Inflammatory macrophage treated with lipopolysaccharide for 1 hour (primary cell): ENCODE data around the gene SWT1.
A peak's percentile ranks its signal among the peaks of the same experiment; 100 is the strongest.

ENCODE experiments used
- DNase-seq, 2 donors: peaks; one replicate each; pipeline ENCODE4 v3.0.0-alpha.2; 2020 to 2022

SWT1 gene

GRCh38 chr1:185156854-185157598 lies at the start of gene SWT1, which contains the start of gene TRMT1L:
SWT1 (plus strand) TSS chr1:185157167; CDS start chr1:185160842, 3,675 bp downstream.
TRMT1L (minus strand) TSS chr1:185156953; CDS start chr1:185156712, 241 bp downstream.
- DNase-seq, result peak; percentile 98 to 99

- DNase-seq, result no peak
Measured at GRCh38 chr1:185108321-185108720, 48.6 kb upstream of the SWT1 start.

DNA sequence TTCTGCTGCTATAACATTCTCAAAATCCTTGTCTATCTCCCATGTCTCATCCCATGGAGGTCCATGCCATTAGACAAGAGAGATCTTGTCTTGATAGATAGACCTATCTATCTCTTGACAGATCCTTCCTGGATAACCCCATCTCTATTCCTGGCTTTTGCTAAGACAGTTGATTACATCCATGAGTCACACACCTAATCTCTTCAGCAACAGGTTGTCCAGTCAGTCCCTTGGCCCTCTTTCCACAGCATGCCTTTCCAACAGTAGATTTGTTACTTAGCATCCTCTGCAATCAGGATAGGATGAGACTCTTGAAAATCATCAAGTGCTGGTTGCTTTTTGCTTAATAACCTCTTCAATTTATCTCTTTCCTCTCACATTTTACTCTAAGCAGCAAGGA lies 46.8 kb upstream of the SWT1 start:
- DNase-seq, result no peak

DNA sequence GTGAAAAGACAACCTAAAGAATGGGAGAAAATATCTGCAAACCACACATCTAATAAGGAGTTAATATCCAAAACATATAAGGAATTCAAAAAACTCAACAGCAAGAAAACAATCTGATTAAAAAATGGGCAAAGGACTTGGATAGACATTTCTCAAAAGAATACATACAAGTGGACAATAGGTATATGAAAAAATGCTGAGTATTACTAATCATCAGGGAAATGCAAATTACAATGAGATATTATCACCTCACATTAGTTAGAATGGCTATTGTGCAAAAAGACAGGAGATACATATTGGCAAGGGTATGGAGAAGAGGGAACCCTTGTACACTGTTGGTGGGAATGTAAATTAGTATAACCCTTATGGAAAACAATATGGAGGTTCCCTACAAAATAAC lies 45.1 kb upstream of the SWT1 start:
- DNase-seq, result no peak

- no peak for DNase-seq
Measured at GRCh38 chr1:185112356-185112755, 44.6 kb upstream of the SWT1 start.

- no peak for DNase-seq
Measured at GRCh38 chr1:185129708-185130107, 27.3 kb upstream of the SWT1 start.

DNA sequence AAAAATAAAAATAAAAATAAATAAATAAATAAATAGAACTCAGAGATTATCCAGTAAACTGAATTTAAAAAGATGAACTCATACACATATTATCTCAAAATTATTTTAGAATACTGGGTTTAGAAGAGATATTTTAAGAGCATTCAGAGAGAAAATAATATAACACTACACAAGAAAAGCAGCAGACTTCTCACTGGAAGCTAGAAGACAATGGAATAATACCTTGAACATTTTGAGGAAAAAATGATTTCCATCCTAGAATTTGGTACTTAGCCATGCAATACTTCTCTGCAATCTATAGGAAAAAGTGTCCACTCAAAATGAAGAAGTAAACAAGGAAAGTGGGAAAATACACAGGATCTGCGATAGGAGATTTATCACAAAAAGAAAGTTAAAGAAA lies 24.4 kb upstream of the SWT1 start:
- DNase-seq, result no peak

DNA sequence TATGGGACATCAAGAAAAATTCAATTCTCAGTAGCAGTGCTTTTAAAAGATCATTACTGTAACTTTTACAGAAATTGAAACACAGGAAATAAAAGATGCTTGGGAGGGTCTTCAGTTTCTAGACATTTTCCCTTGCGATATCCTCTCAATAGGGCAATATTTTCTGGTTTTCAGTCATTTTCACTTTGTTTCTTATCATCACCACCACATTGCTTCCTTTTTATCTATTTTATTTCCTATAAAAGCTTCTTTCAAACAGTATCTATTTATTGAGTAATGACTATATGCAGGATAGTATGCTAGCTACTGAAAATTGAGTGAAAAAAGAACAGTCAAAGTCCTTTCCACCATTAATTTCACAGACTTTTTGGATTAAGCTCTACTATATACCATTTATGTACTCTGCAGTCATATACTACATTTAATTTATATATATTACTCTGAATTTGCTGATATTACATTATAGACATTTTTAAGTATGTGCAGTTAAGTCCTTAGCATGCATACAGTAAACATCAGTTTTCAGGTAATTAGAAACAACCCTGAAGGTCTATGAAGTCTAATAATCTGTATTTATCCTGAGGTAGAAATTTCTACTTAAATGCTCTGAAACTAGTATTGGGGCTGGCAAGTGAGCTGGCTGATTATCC lies 18.9 kb upstream of the SWT1 start:
- no peak for DNase-seq

DNA sequence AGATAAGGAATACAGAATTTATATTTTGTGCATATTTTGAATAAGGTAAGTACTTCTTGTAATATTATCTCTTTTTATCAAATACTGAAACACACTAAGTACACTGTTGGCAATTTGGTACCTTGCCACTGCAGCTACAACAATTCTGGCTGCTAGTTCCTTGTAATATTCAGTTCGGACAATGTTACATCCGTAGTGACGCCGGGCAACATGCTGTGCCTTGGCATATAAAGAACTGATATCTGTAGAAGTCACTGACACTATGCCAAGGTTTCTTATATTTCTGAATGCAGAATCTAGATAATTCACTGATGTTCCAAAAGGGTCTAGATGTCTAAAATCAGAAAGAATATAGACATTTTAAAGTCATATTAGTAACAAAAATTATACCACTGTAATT lies 17.7 kb upstream of the SWT1 start:
- no peak for DNase-seq

GRCh38 chr1:185144233-185144632 lies 12.7 kb upstream of the SWT1 start:
- DNase-seq, result no peak

DNA sequence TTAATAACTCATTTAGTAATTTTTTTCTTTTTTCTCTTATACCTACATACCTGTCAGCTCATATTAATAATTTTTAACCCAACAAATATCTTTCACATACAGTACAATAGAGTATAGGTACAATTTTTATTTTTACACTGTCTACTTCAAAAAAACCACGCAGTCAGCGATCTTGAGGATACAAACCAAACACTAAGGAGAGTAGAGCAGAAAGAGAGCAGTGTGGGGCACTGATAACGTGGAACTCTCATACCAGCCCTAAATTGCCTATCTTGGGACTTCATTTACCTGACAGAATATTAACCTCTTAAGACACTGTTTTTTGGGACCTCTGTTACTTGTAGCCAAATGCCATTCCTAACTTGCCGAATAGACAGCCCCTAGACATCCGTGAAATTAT lies 5.8 kb upstream of the SWT1 start:
- no peak for DNase-seq

DNA sequence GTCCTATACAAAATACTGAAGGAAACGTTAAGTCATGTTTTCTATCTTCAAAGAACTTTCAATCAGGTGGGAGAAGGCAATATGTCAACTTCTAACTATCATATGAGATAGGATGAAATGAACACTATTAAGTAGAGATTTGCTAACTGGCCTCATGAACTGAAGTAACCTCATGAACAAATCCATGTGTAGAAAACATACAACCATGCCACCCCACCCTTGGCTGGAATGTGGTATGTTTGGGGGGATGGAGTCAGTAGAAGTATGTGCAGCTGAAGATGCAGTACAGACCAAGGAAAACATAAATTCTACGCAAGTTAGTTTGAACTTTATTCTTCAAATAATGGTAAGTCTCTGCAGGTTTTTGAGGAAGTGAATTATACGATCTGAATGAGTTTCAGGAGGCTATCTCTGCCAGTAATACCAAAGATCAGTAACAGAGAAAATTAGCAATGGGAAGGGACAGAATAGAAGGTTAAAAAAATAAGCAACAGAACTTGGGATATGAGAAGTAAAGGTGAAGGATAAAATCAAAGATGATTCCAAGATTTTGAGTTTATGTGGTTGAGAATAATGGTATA lies 4.7 kb upstream of the SWT1 start:
- DNase-seq, result no peak

DNA sequence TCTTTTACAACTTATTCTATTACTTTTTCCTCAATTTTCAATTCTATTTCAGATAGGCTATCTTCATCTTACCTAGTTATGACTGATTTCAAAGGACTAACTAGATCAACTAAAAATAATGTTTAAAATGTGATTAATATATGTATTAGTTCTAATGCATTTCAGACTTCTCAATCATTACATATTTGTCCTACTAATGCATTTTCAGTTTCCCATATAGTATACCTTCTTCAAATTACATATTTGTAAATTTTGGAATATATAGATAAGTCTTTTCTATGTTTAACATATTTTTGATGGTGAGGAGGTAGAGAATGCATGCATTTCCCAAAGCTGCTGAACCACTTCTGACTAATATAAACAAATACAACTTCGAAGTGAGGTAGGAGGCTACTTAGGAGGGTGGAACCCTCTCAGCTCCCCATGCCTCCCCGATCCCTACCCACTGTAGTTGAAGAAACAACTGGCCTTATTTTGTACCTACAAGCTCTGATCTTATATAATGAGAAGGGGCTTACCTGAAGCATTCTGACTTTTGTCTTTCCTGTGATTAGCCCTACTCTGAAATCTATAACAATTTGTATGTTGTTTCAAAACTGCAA lies 2.0 kb upstream of the SWT1 start:
- DNase-seq, result no peak

- peak; percentile 59 to 66 for DNase-seq
Measured at GRCh38 chr1:185155600-185156287, 1.2 kb upstream of the SWT1 start.

DNA sequence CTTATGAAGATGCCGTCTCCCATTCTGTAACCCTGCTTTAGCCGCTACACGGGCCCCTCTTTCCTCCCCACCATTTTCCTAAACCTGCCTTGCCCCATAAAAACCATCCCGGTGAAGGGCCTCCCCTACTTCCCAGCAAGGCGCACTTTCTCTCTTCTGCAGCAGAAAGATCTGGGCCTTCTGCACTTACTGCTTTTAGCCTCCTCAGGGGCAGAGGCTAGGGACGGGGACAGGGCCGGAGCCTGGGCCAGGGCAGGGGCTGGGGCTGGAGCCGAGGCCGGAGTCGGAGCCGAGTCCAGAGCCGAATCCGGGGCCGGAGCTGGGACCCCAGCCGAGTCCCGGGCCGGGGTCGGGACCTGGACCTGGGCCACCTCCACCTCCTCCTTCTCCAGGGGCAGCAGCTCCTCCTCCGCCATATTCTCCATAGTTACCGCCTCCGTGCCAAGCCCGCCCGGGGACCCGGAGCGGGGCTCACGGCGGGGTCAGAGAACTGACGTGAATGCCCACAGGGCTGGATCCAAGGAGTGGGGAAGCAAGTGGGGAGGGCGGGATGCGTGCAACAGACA lies 596 bp upstream of the SWT1 start:
- no peak for DNase-seq

DNA sequence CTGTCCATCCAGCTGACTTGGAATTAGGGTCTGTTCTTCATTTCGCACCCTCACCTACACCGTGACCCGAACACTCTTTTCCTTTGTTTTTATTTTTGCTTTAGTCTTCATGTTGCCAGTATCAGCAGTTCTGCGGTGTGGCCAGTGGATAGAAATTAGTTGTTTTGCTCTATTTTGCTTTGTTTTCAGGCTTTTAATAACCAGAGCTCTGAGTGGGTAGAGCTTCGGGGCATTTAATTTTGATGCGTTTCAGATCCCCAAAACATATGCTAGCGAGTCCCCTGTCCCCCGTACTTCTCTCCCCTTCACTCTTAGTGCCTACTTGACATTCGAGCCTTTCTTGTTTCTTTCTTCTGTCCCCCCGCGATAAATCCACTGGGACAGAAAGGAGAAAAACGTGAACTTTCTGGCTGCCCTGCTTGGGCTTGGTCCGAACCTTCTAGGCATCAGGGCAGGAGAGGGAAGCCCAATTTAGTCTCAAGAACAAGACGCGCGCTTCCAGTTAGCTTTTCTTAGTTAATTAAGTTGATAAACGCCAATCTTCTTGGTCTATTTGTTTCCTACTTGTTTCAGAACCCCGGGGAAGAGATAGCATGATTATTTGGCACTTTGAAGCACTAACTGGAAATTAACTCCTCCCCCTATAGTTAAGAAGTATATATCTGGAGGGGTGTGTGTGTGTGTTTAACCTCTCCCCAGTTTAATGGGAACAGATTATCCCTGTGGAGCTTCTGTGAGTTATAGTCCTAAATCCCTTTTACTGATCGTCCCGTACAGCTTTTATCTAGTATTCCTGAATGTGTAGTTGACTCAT lies 839 bp downstream of the SWT1 start:
- peak in 1 of 2 donors; percentile 18 for DNase-seq

DNA sequence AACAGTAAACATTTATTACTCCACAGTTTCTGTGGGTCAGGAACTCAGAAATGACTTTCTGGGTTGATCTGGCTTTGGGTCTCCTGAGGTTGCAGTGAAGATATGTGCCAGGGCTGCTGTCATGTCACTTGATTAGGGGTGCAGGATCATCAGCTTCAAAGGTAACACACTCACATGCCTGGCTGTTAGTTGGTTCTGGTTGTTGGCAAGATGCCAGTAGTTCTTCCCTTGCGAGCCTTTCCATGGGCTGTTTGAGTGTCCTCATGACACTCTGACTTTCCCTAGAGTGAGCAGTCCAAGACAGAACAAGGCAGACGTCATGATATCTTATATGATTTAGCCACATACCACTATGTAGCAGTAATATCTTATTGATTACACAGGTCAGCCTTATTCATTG lies 1.8 kb downstream of the SWT1 start:
- DNase-seq, result no peak

DNA sequence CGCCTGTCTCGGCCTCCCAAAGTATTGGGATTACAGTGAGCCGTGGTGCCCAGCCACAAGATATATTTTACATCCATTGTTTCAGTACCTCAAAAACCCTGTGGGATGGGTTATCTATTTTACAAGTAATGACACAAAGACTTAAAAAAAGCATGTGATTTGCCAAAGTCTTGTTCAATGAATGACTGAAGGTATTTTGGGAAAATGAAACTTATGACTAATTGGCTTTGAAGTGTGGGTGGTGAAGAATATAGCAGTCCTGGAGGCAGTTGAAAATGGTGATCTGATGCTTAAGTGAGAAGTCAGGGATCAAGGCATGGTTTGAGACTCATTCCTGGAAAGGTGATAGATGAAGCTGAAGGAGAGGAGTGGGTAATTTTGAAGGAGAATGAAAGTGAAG lies 3.0 kb downstream of the SWT1 start:
- peak; percentile 60 to 86 for DNase-seq

- DNase-seq, result no peak
Measured at GRCh38 chr1:185162491-185162890, 5.5 kb downstream of the SWT1 start.

DNA sequence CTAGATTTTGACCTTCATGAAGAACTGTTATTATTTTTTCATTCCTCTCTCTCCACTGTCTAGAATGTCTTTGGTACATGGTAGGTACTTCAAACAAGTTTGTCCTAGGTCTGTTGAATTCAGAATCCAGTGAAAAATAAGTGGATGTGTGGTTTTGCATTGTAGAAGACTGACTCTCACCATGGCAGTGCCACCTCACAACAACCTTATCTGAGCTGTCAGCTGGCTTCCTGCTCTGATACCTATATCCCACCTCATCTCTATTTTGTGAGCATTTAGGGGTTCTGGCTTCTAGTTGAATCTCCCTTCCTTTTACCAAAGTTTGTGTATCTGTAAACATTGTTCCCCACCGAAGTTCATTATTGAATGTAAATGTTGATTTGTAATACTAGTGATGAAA lies 9.1 kb downstream of the SWT1 start:
- no peak for DNase-seq

DNA sequence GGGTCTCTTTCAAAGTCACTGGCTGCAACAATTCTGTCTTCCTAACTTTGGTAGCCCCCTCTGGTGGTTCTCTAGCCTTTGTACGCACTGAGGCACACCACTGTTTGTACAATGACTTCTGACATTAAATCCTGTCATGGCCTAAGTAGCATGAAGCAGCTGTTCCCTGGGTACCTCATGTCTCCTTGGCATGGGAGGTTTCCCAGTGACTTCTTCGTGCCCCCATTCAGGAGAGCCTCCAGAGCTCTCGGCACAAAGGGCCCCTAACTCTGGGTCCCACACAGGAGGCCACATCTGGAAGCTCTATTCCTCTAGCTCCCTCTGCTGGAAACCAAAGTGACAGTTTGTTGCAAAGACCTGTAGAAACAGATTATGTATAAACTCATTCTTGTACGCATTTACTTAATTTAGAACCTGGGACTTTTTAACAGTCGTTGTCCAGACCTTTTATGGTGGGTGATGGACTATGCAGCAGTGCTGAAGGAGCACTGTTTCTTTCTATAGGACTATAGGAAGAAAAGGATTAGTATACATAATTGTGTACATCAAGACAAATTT lies 13.4 kb downstream of the SWT1 start:
- DNase-seq, result peak; percentile 48 to 78

DNA sequence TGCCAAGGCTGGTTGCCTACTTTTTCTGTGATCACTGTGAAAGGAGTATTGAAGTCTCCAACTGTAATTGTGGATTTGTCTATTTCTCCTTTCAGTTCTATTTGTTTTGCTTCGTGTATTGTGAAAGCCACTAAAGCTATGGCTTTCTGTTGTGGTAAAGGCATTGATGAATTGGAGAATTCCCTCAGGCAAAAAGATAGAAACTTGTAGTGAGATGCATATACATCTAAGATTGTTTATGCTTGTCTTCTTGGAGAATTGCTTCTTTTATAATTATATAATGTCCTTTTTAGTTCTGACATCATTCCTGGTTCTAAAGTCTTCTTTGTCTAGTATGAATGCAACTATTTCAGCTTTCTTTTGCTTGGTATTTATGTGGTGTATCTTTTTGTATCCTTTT lies 36.8 kb downstream of the SWT1 start:
- DNase-seq, result no peak
